ENCODE results near the gene CDY2B. TPM values are rescaled to one million over a fixed set of nuclear protein-coding genes. Genes with fewer than 3 reads are reported as not detected.

CDY2B gene
- total RNA-seq = not detected

DNA sequence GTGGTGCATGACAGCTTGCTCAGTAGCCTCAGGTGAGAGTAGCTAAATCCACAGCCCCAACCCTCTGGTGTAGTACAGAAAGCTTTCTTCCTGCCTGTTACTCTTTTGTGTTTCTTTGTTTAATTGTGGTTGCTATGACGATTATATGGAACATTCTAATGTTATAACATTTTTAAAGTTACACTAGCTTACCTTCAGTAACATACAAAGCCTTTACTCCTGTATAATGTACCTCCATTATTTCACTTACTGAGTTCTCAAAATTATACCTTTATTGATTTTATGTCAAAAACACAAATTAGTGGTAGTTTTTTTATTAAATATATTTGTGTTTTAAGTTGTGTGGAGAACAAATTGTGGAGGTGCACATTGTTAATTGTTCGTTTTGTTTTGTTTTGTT, at the start of gene CDY2B:
Gene CDY2B (minus strand): TSS at position 101 of the 400 bp plus-strand sequence. CDS start 328 bp downstream, outside the sequence.

Other genes starting within 250 kb of the CDY2B start
- gene CDY2A, start 145.6 kb upstream of the CDY2B start, total RNA-seq = not detected

Measured in camera-type eye (tissue), 1 donor.